Vagina (tissue), 2 donors: Measurements from ENCODE around the gene DKK3.

Experiments
- CTCF ChIP-seq, 3 experiments: fragments of 450-650 bp in 2 of 3; fragments of 200-600 bp in 1 of 3; sonication (generic) in 1 of 3; IDR thresholded peaks; one replicate each; pipeline ENCODE4 v1.5.1; 2017 to 2019; ENCODE audit warnings: antibody characterized with exemption in 3 of 3, mild to moderate bottlenecking in 2 of 3, moderate library complexity in 2 of 3
- POLR2AphosphoS5 ChIP-seq, 2 donors: sonication (generic); formaldehyde crosslinking; IDR thresholded peaks; one replicate each; pipeline ENCODE4 v1.9.0; 2017; ENCODE audit warnings: antibody characterized with exemption in 2 of 2, mild to moderate bottlenecking in 2 of 2, low read depth in 1 of 2; ENCODE audit not compliant: insufficient read depth in 1 of 2

- TF ChIP-seq CTCF (IDR thresholded peaks at IDR 0.05) (no peak), POLR2AphosphoS5 (IDR thresholded peaks at IDR 0.05; ENCODE audit: insufficient read depth in 1 of 2, low read depth in 1 of 2) (no peak)
Measured at GRCh38 chr11:11964774-11965150, 43.7 kb downstream of the DKK3 start.
